Measurements from ENCODE around the gene NTRK2.

NTRK2 gene

DNA sequence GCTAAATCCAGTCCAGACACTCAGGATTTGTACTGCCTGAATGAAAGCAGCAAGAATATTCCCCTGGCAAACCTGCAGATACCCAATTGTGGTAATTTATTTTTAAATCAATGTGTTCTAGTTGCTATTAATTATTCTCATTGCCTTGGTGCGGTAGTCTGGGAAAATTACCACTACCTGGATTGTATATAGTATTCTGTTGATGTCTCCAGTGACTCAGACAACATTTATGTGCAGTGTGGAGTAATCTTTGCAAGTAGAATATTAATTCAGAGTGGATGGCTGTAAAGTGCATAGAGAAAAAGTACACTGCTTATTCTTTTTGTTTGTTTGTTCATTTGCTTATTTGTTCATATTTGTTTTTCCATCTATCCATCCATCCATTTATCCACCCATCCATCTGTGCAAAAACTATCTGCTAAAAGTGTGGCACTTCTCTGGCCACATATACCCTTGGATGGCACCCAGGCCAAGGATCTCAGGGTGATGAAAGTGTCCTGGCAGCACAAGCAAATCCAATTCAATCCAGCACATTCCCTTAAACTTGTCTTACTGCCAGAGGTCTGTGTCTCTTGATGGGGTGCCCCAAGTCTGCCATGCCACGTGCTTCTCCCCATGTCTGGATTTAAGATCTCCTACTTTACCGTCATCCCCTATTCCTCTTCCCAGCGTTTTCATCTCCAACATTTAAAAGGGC lies 41.3 kb downstream of the NTRK2 start:
- in situ Hi-C loops (cut with HindIII; ENCODE audit: low pct_ligation_motif_present, low sequenced_read_pairs) = no loop called here
- DNase-seq = no peak
- Histone ChIP-seq H3K36me3 (replicated peaks) (no peaks in the 10 kb centered on the region), H3K27me3 (replicated peaks) (no peaks in the 10 kb centered on the region), H3K4me3 (ENCODE audit: low read depth, low read length) (no peak overlapping the region), H3K27ac (no peak overlapping the region)
- TF ChIP-seq, protein P1, sequence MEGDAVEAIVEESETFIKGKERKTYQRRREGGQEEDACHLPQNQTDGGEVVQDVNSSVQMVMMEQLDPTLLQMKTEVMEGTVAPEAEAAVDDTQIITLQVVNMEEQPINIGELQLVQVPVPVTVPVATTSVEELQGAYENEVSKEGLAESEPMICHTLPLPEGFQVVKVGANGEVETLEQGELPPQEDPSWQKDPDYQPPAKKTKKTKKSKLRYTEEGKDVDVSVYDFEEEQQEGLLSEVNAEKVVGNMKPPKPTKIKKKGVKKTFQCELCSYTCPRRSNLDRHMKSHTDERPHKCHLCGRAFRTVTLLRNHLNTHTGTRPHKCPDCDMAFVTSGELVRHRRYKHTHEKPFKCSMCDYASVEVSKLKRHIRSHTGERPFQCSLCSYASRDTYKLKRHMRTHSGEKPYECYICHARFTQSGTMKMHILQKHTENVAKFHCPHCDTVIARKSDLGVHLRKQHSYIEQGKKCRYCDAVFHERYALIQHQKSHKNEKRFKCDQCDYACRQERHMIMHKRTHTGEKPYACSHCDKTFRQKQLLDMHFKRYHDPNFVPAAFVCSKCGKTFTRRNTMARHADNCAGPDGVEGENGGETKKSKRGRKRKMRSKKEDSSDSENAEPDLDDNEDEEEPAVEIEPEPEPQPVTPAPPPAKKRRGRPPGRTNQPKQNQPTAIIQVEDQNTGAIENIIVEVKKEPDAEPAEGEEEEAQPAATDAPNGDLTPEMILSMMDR (IDR thresholded peaks at IDR 0.05; ENCODE audit: low read depth, low read length, missing control alignments) = no peak

DNA sequence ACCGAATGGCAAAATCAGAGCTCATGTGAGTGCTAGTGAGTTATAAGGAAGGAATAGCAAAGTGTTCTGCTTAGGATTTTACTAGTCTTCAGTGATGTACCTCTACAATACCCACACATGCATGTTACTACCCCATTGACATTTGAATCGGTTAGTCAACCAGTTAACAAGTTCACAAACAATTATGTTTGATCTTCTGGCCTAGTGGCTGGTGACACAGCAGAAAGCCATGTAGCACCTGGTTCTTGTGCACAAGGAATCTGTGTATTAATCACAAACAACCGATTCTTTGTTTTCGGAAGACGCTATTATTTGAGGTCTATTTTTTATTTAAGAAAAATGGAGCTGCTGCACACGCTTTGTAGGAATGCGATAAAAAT lies 41.9 kb downstream of the NTRK2 start:
- H3K27me3 ChIP-seq (replicated peaks) = no peaks in the 10 kb centered on the region
- in situ Hi-C loops (cut with HindIII; ENCODE audit: low pct_ligation_motif_present, low sequenced_read_pairs) = no loop called here
- H3K4me3 ChIP-seq (ENCODE audit: low read depth, low read length) = no peak overlapping the region
- TF ChIP-seq, protein P1 (IDR thresholded peaks at IDR 0.05; ENCODE audit: low read depth, low read length, missing control alignments) = no peak
- H3K27ac ChIP-seq = no peak overlapping the region
- DNase-seq = no peak
- no peaks in the 10 kb centered on the region for H3K36me3 ChIP-seq (replicated peaks)

- Histone ChIP-seq H3K4me3 (ENCODE audit: low read depth, low read length) (no peak overlapping the region), H3K27me3 (replicated peaks) (no peaks in the 10 kb centered on the region), H3K36me3 (replicated peaks) (no peaks in the 10 kb centered on the region), H3K27ac (no peak overlapping the region)
- TF ChIP-seq, protein P1 (IDR thresholded peaks at IDR 0.05; ENCODE audit: low read depth, low read length, missing control alignments) = no peak
- peak; percentile 44 for DNase-seq
- in situ Hi-C loops (cut with HindIII; ENCODE audit: low pct_ligation_motif_present, low sequenced_read_pairs) = no loop called here
These were observed 42.4 kb downstream of the NTRK2 start for GRCh38 chr9:84711936-84712335.

- Histone ChIP-seq H3K27ac (no peak overlapping the region), H3K4me3 (ENCODE audit: low read depth, low read length) (no peak overlapping the region), H3K36me3 (replicated peaks) (no peaks in the 10 kb centered on the region), H3K27me3 (replicated peaks) (no peaks in the 10 kb centered on the region)
- TF ChIP-seq, protein P1 (IDR thresholded peaks at IDR 0.05; ENCODE audit: low read depth, low read length, missing control alignments) = no peak
- DNase-seq = no peak
- in situ Hi-C loops (cut with HindIII; ENCODE audit: low pct_ligation_motif_present, low sequenced_read_pairs) = no loop called here
These were observed 46.7 kb downstream of the NTRK2 start for GRCh38 chr9:84716217-84716616.

DNA sequence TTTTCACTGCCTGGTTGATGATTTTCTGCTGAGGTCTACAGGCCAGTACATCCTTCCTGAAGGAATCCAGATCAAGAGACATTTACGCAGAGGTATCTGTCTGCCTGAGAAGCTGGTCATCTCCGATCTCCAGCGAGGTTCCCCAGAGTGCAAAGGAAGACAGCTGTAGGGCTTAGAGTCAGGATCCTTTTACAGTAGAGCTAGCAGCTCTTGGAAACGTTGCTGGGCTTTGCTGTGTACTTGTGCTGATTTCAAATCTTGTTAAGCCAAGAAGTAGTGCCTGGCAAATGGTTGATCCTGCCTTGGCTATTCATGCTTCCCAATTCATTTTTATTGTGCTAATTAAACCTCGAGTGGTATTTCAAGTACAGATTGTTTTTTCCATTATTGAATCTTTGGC lies 48.9 kb downstream of the NTRK2 start:
- DNase-seq = no peak
- H3K27ac ChIP-seq = no peak overlapping the region
- no peak overlapping the region for H3K4me3 ChIP-seq (ENCODE audit: low read depth, low read length)
- H3K36me3 ChIP-seq (replicated peaks) = no peaks in the 10 kb centered on the region
- in situ Hi-C loops (cut with HindIII; ENCODE audit: low pct_ligation_motif_present, low sequenced_read_pairs) = no loop called here
- H3K27me3 ChIP-seq (replicated peaks) = no peaks in the 10 kb centered on the region
- TF ChIP-seq, protein P1 (IDR thresholded peaks at IDR 0.05; ENCODE audit: low read depth, low read length, missing control alignments) = no peak
